A549 (cell line): ENCODE measurements around the gene PRKCE.

Experiments used
- CBX8 ChIP-seq: fragments of 200-600 bp; sonication (generic); IDR thresholded peaks from 2 replicates; pipeline ENCODE4 v1.6.1; 2016
- POLR2A ChIP-seq: IDR thresholded peaks from 2 replicates; pipeline ENCODE4 v1.6.1; 2012; ENCODE audit warnings: mild to moderate bottlenecking, low read length
- POLR2AphosphoS2 ChIP-seq: conservative IDR thresholded peaks from 2 replicates; pipeline ENCODE4 v1.6.1; 2012; ENCODE audit warnings: low read length, improper control_type of control experiment, inconsistent platforms
- TF ChIP-seq, protein P1 (sequence below): fragments of >200 bp; sonication (Bioruptor Twin); formaldehyde crosslinking; IDR thresholded peaks from 3 replicates; pipeline ENCODE4 v1.5.1; 2016
- TF ChIP-seq, protein P2 (sequence below): fragments of 200-600 bp; sonication (generic); IDR thresholded peaks from 2 replicates; pipeline ENCODE4 v1.6.1; 2016; ENCODE audit warnings: antibody characterized with exemption, mild to moderate bottlenecking, moderate library complexity
- TF ChIP-seq, protein P3 (sequence below): IDR thresholded peaks from 2 replicates; pipeline ENCODE4 v1.6.1; 2012

DNA sequence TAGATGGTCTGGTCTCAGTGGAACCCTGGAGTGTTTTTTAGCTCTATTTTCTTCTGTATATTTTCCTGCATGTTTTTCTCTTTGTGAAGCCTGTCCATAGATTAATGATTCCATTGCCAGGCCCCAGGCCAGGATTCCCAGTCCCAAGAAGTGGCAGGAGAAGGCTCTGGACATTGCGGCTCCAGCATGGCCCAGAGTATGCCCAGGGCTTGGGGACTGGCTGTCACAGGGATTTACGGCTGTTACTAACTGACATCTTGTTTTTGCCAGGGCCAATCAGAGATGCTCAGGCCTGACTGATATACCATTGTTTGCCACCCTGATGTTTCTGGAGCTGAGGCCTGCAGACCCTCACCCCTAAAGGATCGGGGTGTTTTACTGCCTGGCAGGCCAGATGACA, 59.0 kb downstream of the PRKCE start:
- TF ChIP-seq, protein P1, sequence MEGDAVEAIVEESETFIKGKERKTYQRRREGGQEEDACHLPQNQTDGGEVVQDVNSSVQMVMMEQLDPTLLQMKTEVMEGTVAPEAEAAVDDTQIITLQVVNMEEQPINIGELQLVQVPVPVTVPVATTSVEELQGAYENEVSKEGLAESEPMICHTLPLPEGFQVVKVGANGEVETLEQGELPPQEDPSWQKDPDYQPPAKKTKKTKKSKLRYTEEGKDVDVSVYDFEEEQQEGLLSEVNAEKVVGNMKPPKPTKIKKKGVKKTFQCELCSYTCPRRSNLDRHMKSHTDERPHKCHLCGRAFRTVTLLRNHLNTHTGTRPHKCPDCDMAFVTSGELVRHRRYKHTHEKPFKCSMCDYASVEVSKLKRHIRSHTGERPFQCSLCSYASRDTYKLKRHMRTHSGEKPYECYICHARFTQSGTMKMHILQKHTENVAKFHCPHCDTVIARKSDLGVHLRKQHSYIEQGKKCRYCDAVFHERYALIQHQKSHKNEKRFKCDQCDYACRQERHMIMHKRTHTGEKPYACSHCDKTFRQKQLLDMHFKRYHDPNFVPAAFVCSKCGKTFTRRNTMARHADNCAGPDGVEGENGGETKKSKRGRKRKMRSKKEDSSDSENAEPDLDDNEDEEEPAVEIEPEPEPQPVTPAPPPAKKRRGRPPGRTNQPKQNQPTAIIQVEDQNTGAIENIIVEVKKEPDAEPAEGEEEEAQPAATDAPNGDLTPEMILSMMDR: no peak
- TF ChIP-seq POLR2AphosphoS2: no peak
- TF ChIP-seq, protein P2, sequence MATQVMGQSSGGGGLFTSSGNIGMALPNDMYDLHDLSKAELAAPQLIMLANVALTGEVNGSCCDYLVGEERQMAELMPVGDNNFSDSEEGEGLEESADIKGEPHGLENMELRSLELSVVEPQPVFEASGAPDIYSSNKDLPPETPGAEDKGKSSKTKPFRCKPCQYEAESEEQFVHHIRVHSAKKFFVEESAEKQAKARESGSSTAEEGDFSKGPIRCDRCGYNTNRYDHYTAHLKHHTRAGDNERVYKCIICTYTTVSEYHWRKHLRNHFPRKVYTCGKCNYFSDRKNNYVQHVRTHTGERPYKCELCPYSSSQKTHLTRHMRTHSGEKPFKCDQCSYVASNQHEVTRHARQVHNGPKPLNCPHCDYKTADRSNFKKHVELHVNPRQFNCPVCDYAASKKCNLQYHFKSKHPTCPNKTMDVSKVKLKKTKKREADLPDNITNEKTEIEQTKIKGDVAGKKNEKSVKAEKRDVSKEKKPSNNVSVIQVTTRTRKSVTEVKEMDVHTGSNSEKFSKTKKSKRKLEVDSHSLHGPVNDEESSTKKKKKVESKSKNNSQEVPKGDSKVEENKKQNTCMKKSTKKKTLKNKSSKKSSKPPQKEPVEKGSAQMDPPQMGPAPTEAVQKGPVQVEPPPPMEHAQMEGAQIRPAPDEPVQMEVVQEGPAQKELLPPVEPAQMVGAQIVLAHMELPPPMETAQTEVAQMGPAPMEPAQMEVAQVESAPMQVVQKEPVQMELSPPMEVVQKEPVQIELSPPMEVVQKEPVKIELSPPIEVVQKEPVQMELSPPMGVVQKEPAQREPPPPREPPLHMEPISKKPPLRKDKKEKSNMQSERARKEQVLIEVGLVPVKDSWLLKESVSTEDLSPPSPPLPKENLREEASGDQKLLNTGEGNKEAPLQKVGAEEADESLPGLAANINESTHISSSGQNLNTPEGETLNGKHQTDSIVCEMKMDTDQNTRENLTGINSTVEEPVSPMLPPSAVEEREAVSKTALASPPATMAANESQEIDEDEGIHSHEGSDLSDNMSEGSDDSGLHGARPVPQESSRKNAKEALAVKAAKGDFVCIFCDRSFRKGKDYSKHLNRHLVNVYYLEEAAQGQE: no peak
- TF ChIP-seq, protein P3, sequence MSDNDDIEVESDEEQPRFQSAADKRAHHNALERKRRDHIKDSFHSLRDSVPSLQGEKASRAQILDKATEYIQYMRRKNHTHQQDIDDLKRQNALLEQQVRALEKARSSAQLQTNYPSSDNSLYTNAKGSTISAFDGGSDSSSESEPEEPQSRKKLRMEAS: no peak
- no peak for TF ChIP-seq POLR2A
- no peak for TF ChIP-seq CBX8
